Thymus (tissue), 11 donors: ENCODE data around the gene HOXD13. TPM values are rescaled to one million over a fixed set of nuclear protein-coding genes. Genes with fewer than 3 reads are reported as not detected.
A peak's percentile ranks its signal among the peaks of the same experiment; 100 is the strongest.

ENCODE experiments used
- DNase-seq, 9 donors: peaks; one replicate each; pipeline ENCODE4 v3.0.0-alpha.2; 2013; ENCODE audit warnings: low spot score in 9 of 9, low read depth in 6 of 9, missing footprints in 1 of 9
- H3K27ac ChIP-seq, 2 donors: one replicate each; pipeline ENCODE4 v1.5.1; 2013; ENCODE audit warnings: control low read depth in 1 of 2, low read depth in 1 of 2, low read length in 1 of 2, mild to moderate bottlenecking in 1 of 2, moderate library complexity in 1 of 2
- H3K27me3 ChIP-seq, 2 donors: one replicate each; pipeline ENCODE4 v1.5.1; 2013; ENCODE audit warnings: low read length in 1 of 2; ENCODE audit not compliant: control insufficient read depth in 2 of 2, insufficient read depth in 1 of 2
- H3K36me3 ChIP-seq, 2 donors: one replicate each; pipeline ENCODE4 v1.5.1; 2013; ENCODE audit warnings: low read length in 1 of 2, mild to moderate bottlenecking in 1 of 2, moderate library complexity in 1 of 2; ENCODE audit not compliant: control insufficient read depth in 2 of 2, insufficient read depth in 2 of 2
- H3K4me1 ChIP-seq, 2 donors: one replicate each; pipeline ENCODE4 v1.5.1; 2013; ENCODE audit warnings: low read length in 2 of 2; ENCODE audit not compliant: control insufficient read depth in 2 of 2, insufficient read depth in 2 of 2
- H3K4me3 ChIP-seq, 2 donors: one replicate each; pipeline ENCODE4 v1.5.1; 2013; ENCODE audit warnings: low read length in 2 of 2, control low read depth in 1 of 2, mild to moderate bottlenecking in 1 of 2
- H3K9me3 ChIP-seq, 2 donors: one replicate each; pipeline ENCODE4 v1.5.1; 2013; ENCODE audit warnings: low read length in 1 of 2, mild to moderate bottlenecking in 1 of 2; ENCODE audit not compliant: control insufficient read depth in 2 of 2, insufficient read depth in 1 of 2
- WGBS: extraction: QIAGEN DNeasy Blood & Tissue Kit; methylation state at CpG from one replicate; pipeline ENCODE4 v1.1.7; 2013; 5-methylcytosine and 5-hydroxymethylcytosine counted together
- polyA plus RNA-seq: library from polyadenylated mRNA; stranded (reverse); fragments of 200-250 nt; gene quantifications from one replicate; pipeline ENCODE4 v1.2.3, GENCODE V29; 2013
- total RNA-seq: library from RNA; stranded (reverse); fragments of 120-200 nt; gene quantifications from one replicate; pipeline ENCODE4 v1.2.4, GENCODE V29; 2013
- donor health status: healthy.

The HOXD13 gene
- total and polyA plus RNA-seq, 2 donors, result 0.11 TPM; not detected in 1

DNA sequence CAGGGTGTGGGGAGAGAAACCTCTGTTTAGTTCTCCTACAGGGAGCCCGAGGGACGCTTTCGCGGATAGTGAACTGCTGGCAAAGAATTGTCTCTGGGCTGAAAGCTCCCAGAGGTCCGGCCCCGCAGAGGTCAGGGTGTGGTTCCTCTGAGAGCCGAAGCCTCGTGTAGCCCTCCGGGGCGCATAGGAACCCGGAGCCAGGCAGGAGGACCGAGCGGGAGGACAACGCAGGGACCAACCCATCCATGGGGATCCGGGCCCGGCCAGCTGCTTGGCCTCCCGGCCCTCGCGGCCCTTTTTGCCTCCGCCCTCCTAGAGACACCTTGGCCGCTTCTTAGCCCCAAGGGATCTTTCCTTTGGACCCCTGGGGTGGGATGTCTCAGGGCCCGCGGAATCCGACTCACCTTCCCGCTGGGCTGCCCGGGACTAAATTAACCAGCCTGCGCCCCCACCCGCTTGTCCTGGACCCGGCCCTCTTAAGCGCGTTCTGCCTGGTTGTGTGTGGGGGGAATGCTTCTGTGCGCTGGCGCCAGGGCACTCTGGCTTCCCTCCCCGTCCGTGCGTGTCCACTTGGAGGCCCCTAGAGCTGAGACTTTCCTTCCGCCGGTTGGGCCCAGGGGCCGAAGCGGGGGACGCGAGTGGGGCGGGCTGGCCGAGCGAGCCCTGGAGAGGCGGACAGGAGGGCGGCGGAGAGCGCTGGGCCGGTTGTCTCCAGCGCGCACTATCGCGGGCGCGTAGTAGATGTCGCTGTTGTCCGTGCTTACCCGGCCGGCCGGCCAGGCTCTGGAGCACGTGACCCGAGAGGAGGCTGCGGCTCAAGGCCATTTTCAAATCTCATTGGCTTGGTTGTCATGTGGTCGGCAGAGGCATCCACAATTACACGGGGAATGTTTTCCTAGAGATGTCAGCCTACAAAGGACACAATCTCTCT is 23.6 kb downstream of the HOXD13 start, which contains the start of gene HOXD10:
Gene HOXD10, plus strand, starts transcription at position 896 of the 931 bp plus-strand sequence. CDS start 56 bp downstream, outside the sequence.
- WGBS, result 10% methylated on average over 66 of the region's 66 CpGs

GRCh38 chr2:176117162-176117822 is 24.8 kb downstream of the HOXD13 start:
- peaks cover 0 to 3% of the 10 kb centered on the region in 2 donors for H3K4me1 ChIP-seq
- peaks cover 0 to 16% of the 10 kb centered on the region in 2 donors for H3K9me3 ChIP-seq
- no peak overlapping the region for H3K4me3 ChIP-seq
- H3K36me3 ChIP-seq, result no peaks in the 10 kb centered on the region
- H3K27ac ChIP-seq, result no peak overlapping the region
- no peak for DNase-seq
- H3K27me3 ChIP-seq, result peaks cover 91 to 100% of the 10 kb centered on the region in 2 donors
- 22% methylated on average over 40 of the region's 40 CpGs for WGBS

More for the DNA sequence above, 23.6 kb downstream of the HOXD13 start, which contains the start of gene HOXD10:
- H3K27ac ChIP-seq, result no peak within 1 kb of the TSS
- no peak within 1 kb of the TSS for H3K4me3 ChIP-seq
- peaks cover 91 to 100% of the 10 kb centered on the region in 2 donors for H3K27me3 ChIP-seq
- H3K9me3 ChIP-seq, result peaks cover 0 to 11% of the 10 kb centered on the region in 2 donors
- no peaks in the 10 kb centered on the region for H3K36me3 ChIP-seq
- no peak for DNase-seq
- H3K4me1 ChIP-seq, result peaks cover 0 to 3% of the 10 kb centered on the region in 2 donors

- WGBS, result 12% methylated on average over 11 of the region's 11 CpGs
- Histone ChIP-seq H3K4me3 (no peak overlapping the region), H3K27ac (no peak overlapping the region), H3K27me3 (peaks cover 91 to 100% of the 10 kb centered on the region in 2 donors), H3K9me3 (peaks cover 0 to 19% of the 10 kb centered on the region in 2 donors), H3K36me3 (no peaks in the 10 kb centered on the region), H3K4me1 (peaks cover 3 to 9% of the 10 kb centered on the region in 2 donors)
- DNase-seq, result no peak
Observed at GRCh38 chr2:176117823-176118371, 25.4 kb downstream of the HOXD13 start.

GRCh38 chr2:176118601-176119339 is 26.2 kb downstream of the HOXD13 start:
- DNase-seq, result peak in 2 of 9 donors; percentile 42 to 55
- 11% methylated on average over 24 of the region's 24 CpGs for WGBS

GRCh38 chr2:176120364-176121189 is 28.1 kb downstream of the HOXD13 start:
- H3K4me3 ChIP-seq, result no peak overlapping the region
- no peak for DNase-seq
- peaks cover 95 to 100% of the 10 kb centered on the region in 2 donors for H3K27me3 ChIP-seq
- peaks cover 0 to 19% of the 10 kb centered on the region in 2 donors for H3K9me3 ChIP-seq
- H3K27ac ChIP-seq, result no peak overlapping the region
- H3K4me1 ChIP-seq, result peaks cover 4 to 9% of the 10 kb centered on the region in 2 donors
- H3K36me3 ChIP-seq, result no peaks in the 10 kb centered on the region
- whole genome bisulfite sequencing, result 18% methylated on average over 13 of the region's 13 CpGs

More at GRCh38 chr2:176118601-176119339, 26.2 kb downstream of the HOXD13 start:
- Histone ChIP-seq H3K36me3 (no peaks in the 10 kb centered on the region), H3K4me1 (peaks cover 4 to 9% of the 10 kb centered on the region in 2 donors), H3K27ac (no peak overlapping the region), H3K9me3 (peaks cover 0 to 19% of the 10 kb centered on the region in 2 donors), H3K27me3 (peaks cover 91 to 100% of the 10 kb centered on the region in 2 donors), H3K4me3 (no peak overlapping the region)

DNA sequence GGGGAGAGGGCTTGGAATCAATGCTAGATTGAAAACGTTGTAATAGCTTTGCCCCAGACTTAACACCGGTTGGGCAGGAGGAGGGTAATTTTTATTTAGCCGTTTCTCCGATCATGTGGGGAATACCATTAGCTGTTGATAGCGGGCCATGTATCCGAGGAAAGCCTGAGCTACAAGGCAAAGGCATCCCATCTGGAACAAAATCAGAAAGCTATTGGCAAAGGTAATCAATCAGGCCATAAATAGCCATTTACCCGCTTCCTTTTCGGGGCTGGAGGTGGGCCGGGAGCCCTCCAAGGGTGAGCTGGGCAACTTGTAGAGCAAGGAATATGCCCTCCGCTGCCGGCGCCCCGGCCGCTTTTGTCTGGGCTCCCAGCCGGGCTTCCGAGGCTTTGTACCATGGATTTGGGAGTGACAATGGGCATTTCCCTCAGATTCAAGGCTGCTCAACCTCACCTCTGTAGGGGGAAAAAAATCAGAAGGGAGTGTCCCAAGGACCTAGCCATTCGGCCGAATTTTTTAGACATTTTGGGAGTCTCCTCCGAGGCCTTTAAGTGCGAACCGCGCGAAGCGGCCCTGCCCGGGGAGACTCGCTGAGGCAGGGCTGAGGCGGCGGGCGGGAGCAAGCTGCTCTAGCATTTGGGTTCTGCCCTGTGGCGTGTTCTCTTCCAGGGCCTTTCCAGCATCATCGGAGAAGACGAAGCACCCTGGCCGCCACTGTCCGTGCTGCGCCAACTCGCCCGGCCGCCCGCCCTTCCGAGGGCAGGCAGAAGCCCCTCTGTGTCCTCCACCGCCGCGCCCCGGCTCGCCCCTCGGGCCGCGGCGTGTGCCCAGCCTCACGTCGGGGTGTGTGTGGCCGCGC is 28.9 kb downstream of the HOXD13 start:
- Histone ChIP-seq H3K27me3 (peaks cover 95 to 100% of the 10 kb centered on the region in 2 donors), H3K27ac (no peak overlapping the region), H3K36me3 (no peaks in the 10 kb centered on the region), H3K4me1 (peaks cover 4 to 9% of the 10 kb centered on the region in 2 donors), H3K9me3 (peaks cover 0 to 14% of the 10 kb centered on the region in 2 donors), H3K4me3 (no peak overlapping the region)
- 12% methylated on average over 53 of the region's 53 CpGs for WGBS
- DNase-seq, result no peak

DNA sequence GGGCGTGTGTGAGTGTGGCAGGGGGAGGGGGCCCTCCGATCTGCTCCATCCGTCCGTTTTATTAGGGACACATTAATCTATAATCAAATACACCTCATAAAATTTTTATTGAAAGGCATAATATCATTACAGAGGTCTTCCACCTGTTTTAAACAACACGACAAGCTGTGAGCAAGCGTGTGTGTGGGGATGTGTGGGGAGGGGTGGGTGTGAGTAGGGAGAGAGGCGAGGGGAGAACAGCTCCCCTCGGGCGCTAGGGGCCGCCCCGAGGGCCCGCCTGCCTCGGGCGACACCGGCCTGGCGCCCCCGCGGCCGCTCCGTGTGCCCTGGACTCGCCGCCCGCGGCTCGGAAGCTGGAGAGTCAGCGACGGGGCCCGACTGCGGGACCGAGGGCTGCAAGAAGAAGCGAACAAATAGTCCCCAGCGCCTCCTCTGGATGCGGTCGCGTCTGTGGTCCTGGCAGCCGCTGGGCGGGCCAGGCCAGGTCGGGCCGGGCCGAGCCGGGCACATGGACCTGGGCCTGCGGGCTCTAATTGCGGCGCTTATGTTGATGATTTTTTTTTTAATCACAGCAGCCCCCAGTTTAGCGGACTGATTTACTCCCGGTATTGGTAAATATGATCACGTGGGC is 29.6 kb downstream of the HOXD13 start:
- 4% methylated on average over 47 of the region's 47 CpGs for WGBS
- Histone ChIP-seq H3K27ac (no peak overlapping the region), H3K9me3 (peaks cover 0 to 12% of the 10 kb centered on the region in 2 donors), H3K36me3 (no peaks in the 10 kb centered on the region), H3K4me3 (peak overlapping the region; percentile 5 to 20), H3K27me3 (peaks cover 94 to 100% of the 10 kb centered on the region in 2 donors), H3K4me1 (peaks cover 4 to 9% of the 10 kb centered on the region in 2 donors)
- peak in 1 of 9 donors; percentile 51 for DNase-seq
